H9 (cell line): ENCODE measurements around the gene HMGCLL1. TPM values are rescaled to one million over a fixed set of nuclear protein-coding genes. Genes with fewer than 3 reads are reported as not detected.

ENCODE experiments used
- DNase-seq: peaks from one replicate; pipeline ENCODE4 v3.0.0-alpha.2; 2017
- H2AFZ ChIP-seq: one replicate; pipeline ENCODE4 v1.6.1; 2013; ENCODE audit warnings: mild to moderate bottlenecking, low read length, control low read depth, moderate library complexity
- H2AK5ac ChIP-seq: 2 replicates; pipeline ENCODE4 v1.6.1; 2013; ENCODE audit warnings: low read length, control low read depth, mixed read lengths; ENCODE audit not compliant: insufficient read length
- H2BK120ac ChIP-seq: one replicate; pipeline ENCODE4 v1.6.1; 2013; ENCODE audit warnings: low read depth, mild to moderate bottlenecking, low read length, control low read depth, inconsistent platforms; ENCODE audit not compliant: poor library complexity, severe bottlenecking
- H2BK12ac ChIP-seq: 2 replicates; pipeline ENCODE4 v1.6.1; 2013; ENCODE audit warnings: low read length, control low read depth, mixed read lengths, low read depth; ENCODE audit not compliant: insufficient read length
- H2BK15ac ChIP-seq: 2 replicates; pipeline ENCODE4 v1.6.1; 2013; ENCODE audit warnings: low read depth, low read length, control low read depth
- H2BK20ac ChIP-seq: one replicate; pipeline ENCODE4 v1.6.1; 2013; ENCODE audit warnings: low read depth, mild to moderate bottlenecking, low read length, control low read depth, inconsistent platforms; ENCODE audit not compliant: poor library complexity, severe bottlenecking
- H2BK5ac ChIP-seq: 2 replicates; pipeline ENCODE4 v1.6.1; 2013; ENCODE audit warnings: low read length, control low read depth, mixed read lengths; ENCODE audit not compliant: insufficient read length
- H3K14ac ChIP-seq: 2 replicates; pipeline ENCODE4 v1.6.1; 2013; ENCODE audit warnings: low read length, control low read depth; ENCODE audit not compliant: insufficient read depth
- H3K18ac ChIP-seq: 2 replicates; pipeline ENCODE4 v1.6.1; 2013; ENCODE audit warnings: low read depth, mild to moderate bottlenecking, mixed read lengths, low read length, control low read depth; ENCODE audit not compliant: insufficient read length
- H3K23ac ChIP-seq: 2 replicates; pipeline ENCODE4 v1.6.1; 2013; ENCODE audit warnings: low read length, control low read depth, mixed read lengths, low read depth; ENCODE audit not compliant: insufficient read length
- H3K23me2 ChIP-seq: 2 replicates; pipeline ENCODE4 v1.6.1; 2013; ENCODE audit warnings: low read depth, mild to moderate bottlenecking, mixed read lengths, low read length, control low read depth; ENCODE audit not compliant: insufficient read length, poor library complexity, severe bottlenecking
- H3K27ac ChIP-seq: 2 replicates; pipeline ENCODE4 v1.5.1; 2013; ENCODE audit warnings: low read length, control low read depth, mixed read lengths, low read depth; ENCODE audit not compliant: insufficient read length
- H3K27me3 ChIP-seq: 2 replicates; pipeline ENCODE4 v1.6.1; 2013; ENCODE audit warnings: low read length, control low read depth, inconsistent platforms; ENCODE audit not compliant: insufficient read depth
- H3K4ac ChIP-seq: 2 replicates; pipeline ENCODE4 v1.6.1; 2013; ENCODE audit warnings: low read depth, mild to moderate bottlenecking, control low read depth, inconsistent platforms, low read length, moderate library complexity
- H3K4me1 ChIP-seq: 2 replicates; pipeline ENCODE4 v1.6.1; 2013; ENCODE audit warnings: low read length, control low read depth, inconsistent platforms; ENCODE audit not compliant: insufficient read depth
- H3K4me2 ChIP-seq: 2 replicates; pipeline ENCODE4 v1.6.1; 2013; ENCODE audit warnings: low read length, control low read depth, mixed read lengths; ENCODE audit not compliant: insufficient read length, insufficient read depth
- H3K56ac ChIP-seq: 2 replicates; pipeline ENCODE4 v1.6.1; 2013; ENCODE audit warnings: low read depth, mild to moderate bottlenecking, mixed read lengths, low read length, control low read depth; ENCODE audit not compliant: insufficient read length
- H3K79me1 ChIP-seq: 2 replicates; pipeline ENCODE4 v1.6.1; 2013; ENCODE audit warnings: low read depth, mild to moderate bottlenecking, moderate library complexity, low read length, control low read depth, inconsistent platforms; ENCODE audit not compliant: insufficient read depth, poor library complexity, severe bottlenecking
- H3K79me2 ChIP-seq: 2 replicates; pipeline ENCODE4 v1.6.1; 2013; ENCODE audit warnings: low read length, control low read depth, inconsistent platforms; ENCODE audit not compliant: insufficient read depth
- H3K9ac ChIP-seq: 2 replicates; pipeline ENCODE4 v1.6.1; 2013; ENCODE audit warnings: low read length, control low read depth, mixed read lengths; ENCODE audit not compliant: insufficient read length; ENCODE audit errors: extremely low read depth
- H3K9me3 ChIP-seq: one replicate; pipeline ENCODE4 v1.6.1; 2013; ENCODE audit warnings: low read depth, low read length, inconsistent platforms; ENCODE audit not compliant: control insufficient read depth
- H3T11ph ChIP-seq: one replicate; pipeline ENCODE4 v1.6.1; 2013; ENCODE audit warnings: mild to moderate bottlenecking, low read length, control low read depth, inconsistent platforms
- H4K20me1 ChIP-seq: one replicate; pipeline ENCODE4 v1.6.1; 2013; ENCODE audit not compliant: control insufficient read depth, insufficient read length, insufficient read depth
- H4K5ac ChIP-seq: 2 replicates; pipeline ENCODE4 v1.6.1; 2013; ENCODE audit warnings: low read depth, mild to moderate bottlenecking, mixed read lengths, low read length, control low read depth; ENCODE audit not compliant: insufficient read length
- H4K8ac ChIP-seq: replicated peaks from 2 replicates; pipeline ENCODE4 v1.6.1; 2013; ENCODE audit warnings: low read length, control low read depth, mixed read lengths, low read depth; ENCODE audit not compliant: insufficient read length
- H4K91ac ChIP-seq: 2 replicates; pipeline ENCODE4 v1.6.1; 2013; ENCODE audit warnings: low read depth, mild to moderate bottlenecking, moderate library complexity, mixed read lengths, low read length, control low read depth; ENCODE audit not compliant: insufficient read length
- H3K27ac Mint-ChIP-seq, 3 experiments: 2 replicates in 2 of 3; 3 replicates in 1 of 3; pipeline ENCODE4 v1.8.0; 2020 to 2021; ENCODE audit warnings: mixed read lengths in 3 of 3, mild to moderate bottlenecking in 1 of 3, moderate library complexity in 1 of 3
- H3K27me3 Mint-ChIP-seq: 2 replicates; pipeline ENCODE4 v1.8.0; 2021; ENCODE audit warnings: low read depth, mild to moderate bottlenecking, moderate library complexity, mixed read lengths
- H3K36me3 Mint-ChIP-seq, 3 experiments: 2 replicates in 2 of 3; 3 replicates in 1 of 3; pipeline ENCODE4 v1.8.0; 2020 to 2021; ENCODE audit warnings: low read depth in 3 of 3, mixed read lengths in 3 of 3; ENCODE audit not compliant: insufficient read depth in 1 of 3
- H3K4me1 Mint-ChIP-seq, 2 experiments: 2 replicates each; pipeline ENCODE4 v1.8.0; 2020; ENCODE audit warnings: mixed read lengths in 2 of 2
- H3K4me3 Mint-ChIP-seq, 2 experiments: 2 replicates in 1 of 2; 3 replicates in 1 of 2; pipeline ENCODE4 v1.8.0; 2020 to 2021; ENCODE audit warnings: mild to moderate bottlenecking in 2 of 2, mixed read lengths in 2 of 2, moderate library complexity in 1 of 2
- H3K9me3 Mint-ChIP-seq, 2 experiments: 2 replicates in 1 of 2; 3 replicates in 1 of 2; pipeline ENCODE4 v1.8.0; 2020; ENCODE audit warnings: mild to moderate bottlenecking in 2 of 2, mixed read lengths in 2 of 2, moderate library complexity in 1 of 2
- CTCF ChIP-seq: fragments of 200-600 bp; sonication (generic); conservative IDR thresholded peaks from 3 replicates; pipeline ENCODE4 v1.8.0; 2021; ENCODE audit warnings: antibody characterized with exemption, mild to moderate bottlenecking
- WGBS: extraction: QIAGEN DNeasy Blood & Tissue Kit; methylation state at CpG from one replicate; pipeline ENCODE4 v1.1.7; 2013; ENCODE audit warnings: missing lambda C conversion rate, low lambda C conversion rate, mixed read lengths; ENCODE audit not compliant: insufficient read length; ENCODE audit errors: extremely low coverage; 5-methylcytosine and 5-hydroxymethylcytosine counted together
- total RNA-seq: library from RNA; stranded (reverse); gene quantifications from 2 replicates; pipeline ENCODE4 v1.2.1, GENCODE V29; 2021

The HMGCLL1 gene
- total RNA-seq, 1 experiment from 2014 or later = 0.24 TPM

GRCh38 chr6:55543633-55544309 lies 35.2 kb downstream of the HMGCLL1 start:
- Histone ChIP-seq H3K14ac (no peak overlapping the region), H4K8ac (no peak overlapping the region), H3K56ac (no peak overlapping the region), H2BK120ac (no peak overlapping the region), H3K79me1 (no peaks in the 10 kb centered on the region), H4K5ac (no peak overlapping the region), H3K9me3 (no peaks in the 10 kb centered on the region), H3K4me2 (no peak overlapping the region), H3K23ac (no peak overlapping the region), H2BK20ac (no peak overlapping the region), H2AK5ac (no peak overlapping the region), H3K23me2 (no peaks in the 10 kb centered on the region), H2BK15ac (no peak overlapping the region), H2BK12ac (no peak overlapping the region), H3K4me1 (no peaks in the 10 kb centered on the region), H2AFZ (no peak overlapping the region), H3K4ac (no peak overlapping the region), H3K18ac (no peak overlapping the region), H3K27me3 (no peaks in the 10 kb centered on the region), H3K79me2 (no peaks in the 10 kb centered on the region), H3T11ph (no peak overlapping the region), H3K9ac (no peak overlapping the region), H3K27ac (no peak overlapping the region), H4K20me1 (no peaks in the 10 kb centered on the region), H4K91ac (no peak overlapping the region), H2BK5ac (no peak overlapping the region)
- Mint-ChIP-seq H3K9me3 (no peaks in the 10 kb centered on the region), H3K36me3 (no peaks in the 10 kb centered on the region), H3K27ac (no peak overlapping the region), H3K4me3 (peak overlapping the region in 1 of 2 experiments; percentile 17; a peak in 1 of 5 replicates), H3K4me1 (no peaks in the 10 kb centered on the region), H3K27me3 (no peaks in the 10 kb centered on the region)
- WGBS = no CpG with 5 or more reads among the region's 4 CpGs
- DNase-seq = peak; percentile 27
- TF ChIP-seq CTCF = peak; percentile 58
